NCI-H82 treated with DMSO at 0.1 percent for 48 hours (cell line): ENCODE measurements around the gene SLC36A4.
"Not testable (repeated sequence)": the region's sequence is repeated elsewhere in the genome, so short reads cannot be mapped to it uniquely, and the experiment has no call there.

ENCODE experiments used
- DNase-seq: peaks from one replicate; lab custom pipeline; 2025; ENCODE audit not compliant: unreplicated experiment; lab: John Stamatoyannopoulos, UW

Gene SLC36A4

GRCh38 chr11:93123351-93123898 is 74.4 kb downstream of the SLC36A4 start:
- no peak for DNase-seq

GRCh38 chr11:93122535-93123235 is 75.1 kb downstream of the SLC36A4 start:
- no peak for DNase-seq

GRCh38 chr11:93118276-93118675 is 79.5 kb downstream of the SLC36A4 start:
- no peak for DNase-seq

GRCh38 chr11:93117565-93117964 is 80.2 kb downstream of the SLC36A4 start:
- DNase-seq, result no peak

- DNase-seq, result no peak
Observed at GRCh38 chr11:93116641-93117441, 81.0 kb downstream of the SLC36A4 start.

- DNase-seq, result no peak
Observed at GRCh38 chr11:93114304-93114703, 83.5 kb downstream of the SLC36A4 start.

GRCh38 chr11:93113824-93114223 is 84.0 kb downstream of the SLC36A4 start:
- no peak for DNase-seq

GRCh38 chr11:93111147-93111546 is 86.6 kb downstream of the SLC36A4 start:
- not testable (repeated sequence) for DNase-seq

GRCh38 chr11:93100211-93100610 is 97.6 kb downstream of the SLC36A4 start:
- no peak for DNase-seq

GRCh38 chr11:93099806-93100205 is 98.0 kb downstream of the SLC36A4 start:
- DNase-seq, result no peak
